GM12891 (cell line): ENCODE data around the gene WDR89.

ENCODE experiments used
- POLR2A ChIP-seq: IDR thresholded peaks from 2 replicates; pipeline ENCODE4 v1.6.1; 2011; ENCODE audit warnings: low read depth, low read length, control low read depth
- POLR2AphosphoS5 ChIP-seq: IDR thresholded peaks from 2 replicates; pipeline ENCODE4 v1.6.1; 2011; ENCODE audit warnings: low read depth, low read length, control low read depth

DNA sequence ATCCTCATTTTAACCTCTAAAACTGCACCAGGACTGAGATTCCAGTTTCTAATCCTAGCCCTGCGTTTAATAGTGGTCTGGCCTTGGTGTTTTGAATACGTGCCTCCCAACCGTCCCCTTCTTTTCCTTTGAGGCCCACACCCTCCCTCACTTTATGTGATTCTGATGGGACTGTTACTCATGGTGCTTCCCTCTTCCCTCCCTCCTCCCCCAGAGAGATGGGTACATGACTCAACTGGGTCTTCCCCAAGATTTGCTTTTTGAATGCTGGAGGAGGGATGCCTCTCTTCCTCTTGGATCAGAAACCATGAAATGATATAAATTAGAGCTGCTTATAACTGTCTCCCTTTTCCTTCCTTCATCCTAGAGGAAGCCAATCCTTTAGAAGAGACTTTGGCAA lies 90.3 kb downstream of the WDR89 start:
- TF ChIP-seq POLR2A (no peak), POLR2AphosphoS5 (no peak)
